ENCODE data around the gene P2RX5. TPM values are rescaled to one million over a fixed set of nuclear protein-coding genes. Genes with fewer than 3 reads are reported as not detected.
A peak's percentile ranks its signal among the peaks of the same experiment; 100 is the strongest.

Gene P2RX5
- total and polyA plus RNA-seq, 10 of the 15 experiments (the other 5 are each of a cell fraction or from before 2014, with no cell fraction given): 6.9 to 28.8 (median 19.5) TPM

DNA sequence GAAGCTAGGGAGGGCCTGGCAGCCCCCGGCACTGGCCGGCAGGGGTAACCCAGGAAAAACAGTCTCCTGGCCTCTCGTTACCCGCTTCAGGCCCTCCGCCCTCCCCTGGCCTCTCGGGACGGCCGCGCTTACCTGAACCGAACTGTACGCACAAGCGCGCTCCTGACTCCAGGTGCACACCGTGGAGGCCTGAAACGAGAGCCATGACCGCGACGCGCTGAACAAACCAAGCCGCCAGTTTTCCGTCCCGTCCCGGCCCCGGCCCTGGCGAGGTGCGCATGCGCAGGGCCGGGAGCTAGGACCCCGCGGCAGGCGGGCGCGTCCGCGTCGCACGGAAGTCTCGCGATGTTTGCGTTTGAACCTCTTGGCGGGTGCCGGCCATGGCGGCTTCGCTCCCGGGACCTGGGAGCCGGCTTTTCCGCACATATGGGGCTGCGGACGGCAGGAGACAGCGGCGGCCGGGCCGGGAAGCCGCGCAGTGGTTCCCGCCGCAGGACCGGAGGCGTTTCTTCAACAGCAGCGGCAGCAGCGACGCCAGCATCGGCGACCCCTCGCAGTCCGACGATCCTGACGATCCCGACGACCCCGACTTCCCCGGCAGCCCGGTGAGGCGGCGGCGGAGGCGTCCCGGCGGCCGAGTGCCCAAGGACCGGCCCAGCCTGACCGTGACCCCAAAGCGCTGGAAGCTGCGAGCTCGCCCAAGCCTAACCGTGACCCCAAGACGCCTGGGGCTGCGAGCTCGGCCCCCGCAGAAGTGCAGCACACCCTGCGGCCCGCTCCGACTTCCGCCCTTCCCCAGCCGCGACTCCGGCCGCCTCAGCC lies 27.8 kb upstream of the P2RX5 start, which contains the start of gene HASPIN:
Gene HASPIN (plus strand): TSS at position 348 of the 822 bp plus-strand sequence. CDS start 33 bp downstream, at position 381.
- Histone ChIP-seq H3K4me2 (ENCODE audit: control insufficient read depth, insufficient read depth) (peak within 1 kb of the TSS; percentile 99), H3K36me3 (ENCODE audit: control insufficient read depth in 2 of 2, insufficient read depth in 2 of 2, low read length in 1 of 2) (peaks cover 1 to 6% of the 10 kb centered on the region in 2 experiments; a peak in 1 of 4 replicates), H3K79me2 (ENCODE audit: control insufficient read depth, insufficient read depth, low read length) (peaks cover 51% of the 10 kb centered on the region), H3K9ac (ENCODE audit: control insufficient read depth, insufficient read depth, low read length) (peak within 1 kb of the TSS; percentile 93), H3K27me3 (replicated peaks in 1 of 2; ENCODE audit: control insufficient read depth in 2 of 2, insufficient read depth in 2 of 2, low read length in 1 of 2) (no peaks in the 10 kb centered on the region), H3K27ac (ENCODE audit: control insufficient read depth, insufficient read depth) (peak within 1 kb of the TSS; percentile 87), H2AFZ (ENCODE audit: control insufficient read depth, low read depth, low read length) (peak within 1 kb of the TSS; percentile 87), H3K4me1 (ENCODE audit: control insufficient read depth, insufficient read depth, low read length) (peaks cover 17% of the 10 kb centered on the region), H3K4me3 (peak within 1 kb of the TSS; percentile 93), H3K9me3 (replicated peaks; ENCODE audit: control insufficient read depth, insufficient read depth, low read length) (no peaks in the 10 kb centered on the region), H4K20me1 (ENCODE audit: control insufficient read depth, insufficient read depth) (no peaks in the 10 kb centered on the region)
- DNase-seq (ENCODE audit: low read depth, low spot score): peak; percentile 62
- in situ Hi-C loops (cut with MboI): loop anchor here (25.0 kb wide), 1 partner anchor 1489 kb away; no protein-coding TSS in a partner anchor
- ChIA-PET SMC1A (ENCODE audit: uncharacterized antibody, unreplicated experiment) (interaction anchor here (0.9 to 3.0 kb wide), 6 partner anchors 12 to 167 kb away, joined by 4 to 33 read pairs (median 7); partner anchors contain the start of gene P2RX5), CTCF (interaction anchor here (0.6 to 3.0 kb wide), 10 partner anchors 9 to 350 kb away, joined by 3 to 13 read pairs (median 6); no protein-coding TSS in a partner anchor), POLR2A (interaction anchor here (1.0 to 1.1 kb wide), 2 partner anchors 30 to 87 kb away, joined by 3 read pairs; partner anchors contain the start of genes CTNS and SHPK), RAD21 (ENCODE audit: unreplicated experiment) (interaction anchor here (0.6 to 2.5 kb wide), 11 partner anchors 9 to 104 kb away, joined by 3 to 14 read pairs (median 5); partner anchors contain the start of gene SHPK)
- peak; percentile 13 for FAIRE-seq
- peak; percentile 93 for ATAC-seq
- intact Hi-C loops (cut with micrococcal nuclease; ENCODE audit: unreplicated experiment): no loop called here
- WGBS (ENCODE audit: insufficient coverage, insufficient replicate concordance, low lambda C conversion rate, missing lambda C conversion rate): under 1% methylated on average over 76 of the region's 98 CpGs
- no TSS peak for BruUV-seq (replicated peaks)
- TF ChIP-seq, protein P1, sequence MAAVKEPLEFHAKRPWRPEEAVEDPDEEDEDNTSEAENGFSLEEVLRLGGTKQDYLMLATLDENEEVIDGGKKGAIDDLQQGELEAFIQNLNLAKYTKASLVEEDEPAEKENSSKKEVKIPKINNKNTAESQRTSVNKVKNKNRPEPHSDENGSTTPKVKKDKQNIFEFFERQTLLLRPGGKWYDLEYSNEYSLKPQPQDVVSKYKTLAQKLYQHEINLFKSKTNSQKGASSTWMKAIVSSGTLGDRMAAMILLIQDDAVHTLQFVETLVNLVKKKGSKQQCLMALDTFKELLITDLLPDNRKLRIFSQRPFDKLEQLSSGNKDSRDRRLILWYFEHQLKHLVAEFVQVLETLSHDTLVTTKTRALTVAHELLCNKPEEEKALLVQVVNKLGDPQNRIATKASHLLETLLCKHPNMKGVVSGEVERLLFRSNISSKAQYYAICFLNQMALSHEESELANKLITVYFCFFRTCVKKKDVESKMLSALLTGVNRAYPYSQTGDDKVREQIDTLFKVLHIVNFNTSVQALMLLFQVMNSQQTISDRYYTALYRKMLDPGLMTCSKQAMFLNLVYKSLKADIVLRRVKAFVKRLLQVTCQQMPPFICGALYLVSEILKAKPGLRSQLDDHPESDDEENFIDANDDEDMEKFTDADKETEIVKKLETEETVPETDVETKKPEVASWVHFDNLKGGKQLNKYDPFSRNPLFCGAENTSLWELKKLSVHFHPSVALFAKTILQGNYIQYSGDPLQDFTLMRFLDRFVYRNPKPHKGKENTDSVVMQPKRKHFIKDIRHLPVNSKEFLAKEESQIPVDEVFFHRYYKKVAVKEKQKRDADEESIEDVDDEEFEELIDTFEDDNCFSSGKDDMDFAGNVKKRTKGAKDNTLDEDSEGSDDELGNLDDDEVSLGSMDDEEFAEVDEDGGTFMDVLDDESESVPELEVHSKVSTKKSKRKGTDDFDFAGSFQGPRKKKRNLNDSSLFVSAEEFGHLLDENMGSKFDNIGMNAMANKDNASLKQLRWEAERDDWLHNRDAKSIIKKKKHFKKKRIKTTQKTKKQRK (IDR thresholded peaks at IDR 0.05; ENCODE audit: low read depth, low read length): no peak
- TF ChIP-seq SIX5 (IDR thresholded peaks at IDR 0.05; ENCODE audit: low read depth, low read length, severe bottlenecking): no peak
- TF ChIP-seq, protein P2, sequence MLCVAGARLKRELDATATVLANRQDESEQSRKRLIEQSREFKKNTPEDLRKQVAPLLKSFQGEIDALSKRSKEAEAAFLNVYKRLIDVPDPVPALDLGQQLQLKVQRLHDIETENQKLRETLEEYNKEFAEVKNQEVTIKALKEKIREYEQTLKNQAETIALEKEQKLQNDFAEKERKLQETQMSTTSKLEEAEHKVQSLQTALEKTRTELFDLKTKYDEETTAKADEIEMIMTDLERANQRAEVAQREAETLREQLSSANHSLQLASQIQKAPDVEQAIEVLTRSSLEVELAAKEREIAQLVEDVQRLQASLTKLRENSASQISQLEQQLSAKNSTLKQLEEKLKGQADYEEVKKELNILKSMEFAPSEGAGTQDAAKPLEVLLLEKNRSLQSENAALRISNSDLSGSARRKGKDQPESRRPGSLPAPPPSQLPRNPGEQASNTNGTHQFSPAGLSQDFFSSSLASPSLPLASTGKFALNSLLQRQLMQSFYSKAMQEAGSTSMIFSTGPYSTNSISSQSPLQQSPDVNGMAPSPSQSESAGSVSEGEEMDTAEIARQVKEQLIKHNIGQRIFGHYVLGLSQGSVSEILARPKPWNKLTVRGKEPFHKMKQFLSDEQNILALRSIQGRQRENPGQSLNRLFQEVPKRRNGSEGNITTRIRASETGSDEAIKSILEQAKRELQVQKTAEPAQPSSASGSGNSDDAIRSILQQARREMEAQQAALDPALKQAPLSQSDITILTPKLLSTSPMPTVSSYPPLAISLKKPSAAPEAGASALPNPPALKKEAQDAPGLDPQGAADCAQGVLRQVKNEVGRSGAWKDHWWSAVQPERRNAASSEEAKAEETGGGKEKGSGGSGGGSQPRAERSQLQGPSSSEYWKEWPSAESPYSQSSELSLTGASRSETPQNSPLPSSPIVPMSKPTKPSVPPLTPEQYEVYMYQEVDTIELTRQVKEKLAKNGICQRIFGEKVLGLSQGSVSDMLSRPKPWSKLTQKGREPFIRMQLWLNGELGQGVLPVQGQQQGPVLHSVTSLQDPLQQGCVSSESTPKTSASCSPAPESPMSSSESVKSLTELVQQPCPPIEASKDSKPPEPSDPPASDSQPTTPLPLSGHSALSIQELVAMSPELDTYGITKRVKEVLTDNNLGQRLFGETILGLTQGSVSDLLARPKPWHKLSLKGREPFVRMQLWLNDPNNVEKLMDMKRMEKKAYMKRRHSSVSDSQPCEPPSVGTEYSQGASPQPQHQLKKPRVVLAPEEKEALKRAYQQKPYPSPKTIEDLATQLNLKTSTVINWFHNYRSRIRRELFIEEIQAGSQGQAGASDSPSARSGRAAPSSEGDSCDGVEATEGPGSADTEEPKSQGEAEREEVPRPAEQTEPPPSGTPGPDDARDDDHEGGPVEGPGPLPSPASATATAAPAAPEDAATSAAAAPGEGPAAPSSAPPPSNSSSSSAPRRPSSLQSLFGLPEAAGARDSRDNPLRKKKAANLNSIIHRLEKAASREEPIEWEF (IDR thresholded peaks at IDR 0.05; ENCODE audit: insufficient replicate concordance, low read depth, low read length): no peak
- TF ChIP-seq, protein P3, sequence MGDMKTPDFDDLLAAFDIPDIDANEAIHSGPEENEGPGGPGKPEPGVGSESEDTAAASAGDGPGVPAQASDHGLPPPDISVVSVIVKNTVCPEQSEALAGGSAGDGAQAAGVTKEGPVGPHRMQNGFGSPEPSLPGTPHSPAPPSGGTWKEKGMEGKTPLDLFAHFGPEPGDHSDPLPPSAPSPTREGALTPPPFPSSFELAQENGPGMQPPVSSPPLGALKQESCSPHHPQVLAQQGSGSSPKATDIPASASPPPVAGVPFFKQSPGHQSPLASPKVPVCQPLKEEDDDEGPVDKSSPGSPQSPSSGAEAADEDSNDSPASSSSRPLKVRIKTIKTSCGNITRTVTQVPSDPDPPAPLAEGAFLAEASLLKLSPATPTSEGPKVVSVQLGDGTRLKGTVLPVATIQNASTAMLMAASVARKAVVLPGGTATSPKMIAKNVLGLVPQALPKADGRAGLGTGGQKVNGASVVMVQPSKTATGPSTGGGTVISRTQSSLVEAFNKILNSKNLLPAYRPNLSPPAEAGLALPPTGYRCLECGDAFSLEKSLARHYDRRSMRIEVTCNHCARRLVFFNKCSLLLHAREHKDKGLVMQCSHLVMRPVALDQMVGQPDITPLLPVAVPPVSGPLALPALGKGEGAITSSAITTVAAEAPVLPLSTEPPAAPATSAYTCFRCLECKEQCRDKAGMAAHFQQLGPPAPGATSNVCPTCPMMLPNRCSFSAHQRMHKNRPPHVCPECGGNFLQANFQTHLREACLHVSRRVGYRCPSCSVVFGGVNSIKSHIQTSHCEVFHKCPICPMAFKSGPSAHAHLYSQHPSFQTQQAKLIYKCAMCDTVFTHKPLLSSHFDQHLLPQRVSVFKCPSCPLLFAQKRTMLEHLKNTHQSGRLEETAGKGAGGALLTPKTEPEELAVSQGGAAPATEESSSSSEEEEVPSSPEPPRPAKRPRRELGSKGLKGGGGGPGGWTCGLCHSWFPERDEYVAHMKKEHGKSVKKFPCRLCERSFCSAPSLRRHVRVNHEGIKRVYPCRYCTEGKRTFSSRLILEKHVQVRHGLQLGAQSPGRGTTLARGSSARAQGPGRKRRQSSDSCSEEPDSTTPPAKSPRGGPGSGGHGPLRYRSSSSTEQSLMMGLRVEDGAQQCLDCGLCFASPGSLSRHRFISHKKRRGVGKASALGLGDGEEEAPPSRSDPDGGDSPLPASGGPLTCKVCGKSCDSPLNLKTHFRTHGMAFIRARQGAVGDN (IDR thresholded peaks at IDR 0.05): peak; percentile 76
- TF ChIP-seq, protein P4, sequence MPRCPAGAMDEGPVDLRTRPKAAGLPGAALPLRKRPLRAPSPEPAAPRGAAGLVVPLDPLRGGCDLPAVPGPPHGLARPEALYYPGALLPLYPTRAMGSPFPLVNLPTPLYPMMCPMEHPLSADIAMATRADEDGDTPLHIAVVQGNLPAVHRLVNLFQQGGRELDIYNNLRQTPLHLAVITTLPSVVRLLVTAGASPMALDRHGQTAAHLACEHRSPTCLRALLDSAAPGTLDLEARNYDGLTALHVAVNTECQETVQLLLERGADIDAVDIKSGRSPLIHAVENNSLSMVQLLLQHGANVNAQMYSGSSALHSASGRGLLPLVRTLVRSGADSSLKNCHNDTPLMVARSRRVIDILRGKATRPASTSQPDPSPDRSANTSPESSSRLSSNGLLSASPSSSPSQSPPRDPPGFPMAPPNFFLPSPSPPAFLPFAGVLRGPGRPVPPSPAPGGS (IDR thresholded peaks at IDR 0.05; ENCODE audit: borderline replicate concordance, insufficient read depth, low read depth, low read length, poor library complexity, severe bottlenecking): no peak
